ENCODE data around the gene KCNH1.

The KCNH1 gene

DNA sequence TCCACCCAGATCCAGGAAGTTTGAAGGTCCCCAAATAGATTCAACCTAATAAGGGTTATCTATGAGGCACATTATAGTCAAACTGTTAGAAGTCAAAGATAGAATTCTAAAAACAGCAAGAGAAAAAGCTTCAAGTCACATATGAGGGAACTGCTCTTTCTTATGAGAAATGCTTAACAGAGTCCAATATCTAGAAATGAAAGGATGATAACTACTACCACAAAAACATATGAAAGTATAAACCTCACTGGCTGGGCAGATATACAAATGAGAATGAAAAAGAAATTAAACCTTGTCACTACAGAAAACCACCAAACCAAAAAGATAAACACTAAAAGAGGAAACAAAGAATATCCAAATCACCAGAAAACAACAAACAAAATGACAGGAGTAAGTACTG lies 201.8 kb downstream of the KCNH1 start:
- in situ Hi-C loops (cut with HindIII; ENCODE audit: low sequenced_read_pairs): no loop called here

DNA sequence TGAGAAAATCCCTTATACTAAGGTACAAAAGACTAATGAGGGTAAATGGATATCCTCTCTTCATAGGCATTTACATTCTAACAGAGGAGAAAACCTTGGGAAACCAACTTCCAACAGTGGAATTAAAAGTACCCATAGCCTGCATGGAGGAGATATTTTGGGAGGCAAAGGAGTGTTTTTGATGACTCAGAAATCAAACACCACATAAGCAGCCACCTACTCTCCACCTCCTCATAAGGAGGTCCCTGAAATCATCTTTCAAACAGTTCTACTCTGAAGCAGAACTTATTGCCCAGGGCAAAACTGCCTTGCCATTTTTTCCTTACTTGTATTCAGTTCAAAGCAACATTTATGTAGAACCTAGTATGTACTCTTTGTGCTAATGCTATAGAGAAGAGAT lies 211.3 kb downstream of the KCNH1 start:
- in situ Hi-C loops (cut with HindIII; ENCODE audit: low sequenced_read_pairs): no loop called here

DNA sequence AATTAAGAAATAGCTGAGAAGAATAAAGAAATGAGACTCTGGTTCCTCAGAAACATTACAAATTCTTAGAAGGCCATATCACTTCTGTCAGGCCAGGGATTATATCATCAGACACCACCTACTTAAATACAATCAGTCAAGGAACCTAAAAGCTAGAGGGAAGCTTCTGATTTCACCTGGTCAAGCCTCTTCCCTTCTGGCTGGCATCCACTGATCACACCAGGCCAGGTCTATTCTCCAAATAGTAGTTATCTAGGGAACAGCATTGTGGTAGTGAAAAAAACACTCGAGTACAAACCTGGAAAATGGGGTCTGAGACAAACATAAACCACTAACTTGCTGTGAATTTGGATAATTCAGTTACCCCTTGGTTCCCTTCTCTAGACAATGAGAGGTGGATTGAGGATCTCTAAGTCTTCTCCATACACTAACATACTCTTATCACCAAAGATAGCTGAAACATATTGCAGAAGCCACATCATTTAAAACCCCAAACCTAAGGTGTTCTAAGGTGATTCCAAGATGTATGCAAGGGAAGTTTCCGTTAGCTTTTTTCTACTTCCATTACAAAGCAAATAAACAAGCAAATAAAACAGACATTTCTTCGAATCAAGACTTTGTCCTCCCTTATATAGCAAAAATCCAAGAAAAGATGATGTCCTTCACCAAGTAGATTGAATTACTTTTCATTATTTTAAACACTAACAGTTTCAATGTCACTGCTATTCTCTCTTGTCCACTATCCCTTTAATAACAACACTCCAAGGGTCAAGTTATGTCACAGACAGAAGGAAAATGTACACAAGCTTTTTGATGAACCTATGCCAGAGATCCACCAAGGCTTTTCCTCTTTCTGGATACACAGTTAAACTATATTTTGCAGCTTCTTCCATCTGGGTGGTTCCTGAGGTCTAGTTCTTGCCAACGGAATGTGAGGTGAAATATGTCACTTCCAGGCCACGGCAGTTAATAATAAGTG lies 212.9 kb downstream of the KCNH1 start:
- in situ Hi-C loops (cut with HindIII; ENCODE audit: low sequenced_read_pairs): no loop called here

DNA sequence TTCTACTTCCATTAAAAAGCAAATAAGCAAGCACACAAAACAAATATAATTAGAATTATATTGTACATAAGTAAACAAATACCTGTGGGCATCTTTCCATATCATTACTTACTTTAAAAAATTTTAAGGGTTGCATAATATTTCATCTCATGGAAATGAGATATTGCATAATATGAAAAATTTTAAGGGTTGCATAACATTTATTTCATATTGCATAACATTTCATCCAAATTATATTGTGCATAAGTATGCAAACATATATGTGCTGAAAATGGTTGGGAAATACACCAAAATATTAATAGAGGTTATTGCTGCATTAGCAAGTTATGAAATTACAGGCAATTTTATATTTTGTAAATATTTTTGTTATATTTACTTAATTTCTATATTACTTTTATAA lies 213.7 kb downstream of the KCNH1 start:
- in situ Hi-C loops (cut with HindIII; ENCODE audit: low sequenced_read_pairs): no loop called here

DNA sequence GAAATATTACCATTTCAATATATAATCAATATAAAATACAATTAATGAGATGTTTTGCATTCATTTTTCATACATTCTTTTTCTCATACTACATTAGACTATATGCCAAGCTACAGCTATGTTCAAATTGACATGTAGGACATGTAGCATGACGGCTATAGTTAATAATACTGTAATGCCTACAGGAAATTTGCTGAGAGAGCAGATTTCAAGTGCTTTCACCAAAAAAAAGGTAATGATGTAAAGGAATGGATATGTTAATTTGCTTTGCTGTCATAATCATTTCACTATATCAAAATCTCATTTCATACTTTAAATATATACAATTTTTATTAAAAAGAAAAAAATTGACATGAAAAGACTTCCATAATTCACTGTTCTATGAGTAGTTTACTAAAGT lies 215.1 kb downstream of the KCNH1 start:
- in situ Hi-C loops (cut with HindIII; ENCODE audit: low sequenced_read_pairs): no loop called here

GRCh38 chr1:210917560-210918169 lies 216.3 kb downstream of the KCNH1 start:
- in situ Hi-C loops (cut with HindIII; ENCODE audit: low sequenced_read_pairs): no loop called here

- in situ Hi-C loops (cut with HindIII; ENCODE audit: low sequenced_read_pairs): no loop called here
Observed at GRCh38 chr1:210916548-210916947, 217.4 kb downstream of the KCNH1 start.

- in situ Hi-C loops (cut with HindIII; ENCODE audit: low sequenced_read_pairs): no loop called here
Observed at GRCh38 chr1:210915890-210916507, 217.9 kb downstream of the KCNH1 start.

- in situ Hi-C loops (cut with HindIII; ENCODE audit: low sequenced_read_pairs): no loop called here
Observed at GRCh38 chr1:210912752-210913151, 221.2 kb downstream of the KCNH1 start.

DNA sequence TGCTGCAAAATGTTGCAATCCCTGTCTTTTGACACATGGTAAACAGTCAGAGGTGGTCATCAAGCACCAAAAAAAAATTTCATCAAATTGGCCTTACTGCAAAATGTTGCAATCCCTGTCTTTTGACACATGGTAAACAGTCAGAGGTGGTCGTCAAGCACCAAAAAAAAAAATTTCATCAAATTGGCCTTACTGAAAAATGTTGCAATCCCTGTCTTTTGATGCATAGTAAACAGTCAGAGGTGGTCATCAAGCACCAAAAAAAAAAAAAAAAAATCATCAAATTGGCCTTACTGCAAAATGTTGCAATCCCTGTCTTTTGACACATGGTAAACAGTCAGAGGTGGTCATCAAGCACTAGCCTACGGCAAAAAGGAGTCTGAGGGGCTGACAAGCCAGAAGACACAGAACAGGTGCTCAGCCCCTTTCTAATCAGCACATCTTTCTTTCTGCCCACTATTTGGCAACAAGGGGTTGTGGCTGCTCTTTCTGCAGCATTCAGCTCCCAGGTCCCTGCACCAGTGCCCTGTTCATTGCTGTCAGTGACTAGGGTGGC lies 223.8 kb downstream of the KCNH1 start:
- in situ Hi-C loops (cut with HindIII; ENCODE audit: low sequenced_read_pairs): no loop called here

DNA sequence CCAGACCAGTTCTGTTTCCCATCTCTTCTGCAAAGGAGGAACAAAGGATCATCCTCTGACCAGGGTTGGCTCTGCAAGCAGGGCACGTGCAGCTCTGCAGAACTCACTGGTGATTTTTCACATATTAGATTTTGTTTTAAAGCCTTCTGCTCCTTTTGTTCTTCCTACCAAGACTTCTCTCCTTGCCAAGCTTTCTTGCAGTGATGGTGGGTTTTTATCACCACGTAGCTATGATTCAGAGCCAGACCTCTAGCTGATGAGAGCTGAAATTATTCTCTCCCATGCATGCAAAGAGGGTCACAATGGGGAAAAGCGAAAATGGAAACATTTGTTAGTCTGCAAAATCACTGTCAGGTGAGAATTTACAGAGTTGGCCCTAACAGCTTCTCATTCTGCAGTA lies 225.2 kb downstream of the KCNH1 start:
- in situ Hi-C loops (cut with HindIII; ENCODE audit: low sequenced_read_pairs): no loop called here

GRCh38 chr1:210908257-210908656 lies 225.7 kb downstream of the KCNH1 start:
- in situ Hi-C loops (cut with HindIII; ENCODE audit: low sequenced_read_pairs): no loop called here

DNA sequence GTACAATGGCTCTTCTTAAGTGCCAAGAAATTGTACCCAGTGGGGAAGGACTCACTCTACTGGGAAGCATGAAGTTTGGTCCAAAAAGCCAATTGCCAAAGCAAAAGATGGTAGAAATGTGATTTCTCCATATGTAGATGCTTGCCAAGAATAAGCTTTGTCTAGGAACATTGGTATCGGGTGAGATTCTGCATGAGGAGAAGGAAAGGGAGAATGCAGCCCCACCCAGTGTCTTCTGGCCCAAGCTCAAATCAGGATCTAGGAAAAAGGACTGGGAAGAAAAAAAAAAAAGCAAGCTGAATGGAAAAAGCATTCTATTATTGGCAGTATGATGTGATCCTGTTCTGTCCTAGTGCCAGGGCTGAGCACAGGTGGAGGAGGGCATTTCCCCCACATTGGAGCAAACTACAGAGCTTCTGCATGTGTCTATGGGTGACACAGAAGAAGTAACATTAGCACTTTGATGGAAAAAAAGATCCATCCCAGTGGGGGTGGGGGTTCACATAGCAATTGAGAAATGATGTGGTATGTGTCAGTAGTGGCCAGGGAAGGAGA lies 226.6 kb downstream of the KCNH1 start:
- in situ Hi-C loops (cut with HindIII; ENCODE audit: low sequenced_read_pairs): no loop called here

- in situ Hi-C loops (cut with HindIII; ENCODE audit: low sequenced_read_pairs): no loop called here
Observed at GRCh38 chr1:210905944-210906453, 227.9 kb downstream of the KCNH1 start.

DNA sequence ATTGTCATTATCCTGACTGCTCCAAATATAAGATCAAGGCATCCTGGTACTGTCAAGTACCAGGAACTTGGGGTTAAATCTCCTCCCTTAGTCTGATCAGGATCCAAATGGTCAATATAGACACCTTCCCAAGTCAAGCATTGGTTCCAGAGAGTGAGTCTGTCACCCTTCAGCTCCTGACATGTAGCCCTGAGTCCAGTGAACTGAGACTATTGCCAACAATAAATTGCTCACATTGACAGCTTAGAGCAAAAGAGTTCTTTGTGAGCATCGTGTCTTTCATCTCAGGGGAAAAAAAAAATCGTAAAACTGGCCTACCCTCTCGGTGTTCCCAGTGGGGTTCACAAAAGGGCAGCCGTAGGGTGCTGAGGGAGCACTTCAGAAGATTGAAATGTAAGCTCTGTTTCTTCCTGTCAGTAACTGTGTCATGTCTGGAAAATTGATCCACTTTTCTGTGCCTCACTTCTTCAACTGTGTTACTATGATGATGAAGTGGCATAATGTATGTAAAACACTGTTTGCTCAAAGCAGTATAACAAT lies 228.5 kb downstream of the KCNH1 start:
- in situ Hi-C loops (cut with HindIII; ENCODE audit: low sequenced_read_pairs): no loop called here

- in situ Hi-C loops (cut with HindIII; ENCODE audit: low sequenced_read_pairs): no loop called here
Observed at GRCh38 chr1:210901981-210902770, 231.8 kb downstream of the KCNH1 start.

- in situ Hi-C loops (cut with HindIII; ENCODE audit: low sequenced_read_pairs): no loop called here
Observed at GRCh38 chr1:210900820-210901219, 233.1 kb downstream of the KCNH1 start.

DNA sequence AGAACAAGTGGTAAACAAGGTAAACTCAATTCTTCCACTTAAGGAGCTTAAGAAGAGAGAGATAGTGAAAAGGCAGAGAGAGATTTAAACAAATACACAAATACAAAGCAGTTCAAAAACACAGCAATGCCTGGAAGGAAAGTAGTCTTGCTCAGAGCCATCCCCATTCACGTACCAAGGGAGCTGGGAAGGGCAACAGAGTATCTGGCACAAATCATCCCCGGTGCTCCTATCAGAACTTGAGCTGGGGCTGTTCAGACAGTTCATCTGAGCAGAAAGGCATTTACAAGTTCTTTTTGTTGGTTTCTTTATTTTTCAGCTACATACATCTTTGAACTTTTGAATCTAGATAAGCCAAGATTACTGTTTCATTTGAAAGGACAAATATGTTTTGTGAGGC lies 233.9 kb downstream of the KCNH1 start:
- in situ Hi-C loops (cut with HindIII; ENCODE audit: low sequenced_read_pairs): no loop called here

GRCh38 chr1:210899676-210900075 lies 234.3 kb downstream of the KCNH1 start:
- in situ Hi-C loops (cut with HindIII; ENCODE audit: low sequenced_read_pairs): no loop called here

GRCh38 chr1:210898473-210898872 lies 235.5 kb downstream of the KCNH1 start:
- in situ Hi-C loops (cut with HindIII; ENCODE audit: low sequenced_read_pairs): no loop called here
